Muscle of back (tissue), 11 donors: ENCODE data around the gene TMOD4. TPM values are rescaled to one million over a fixed set of nuclear protein-coding genes. Genes with fewer than 3 reads are reported as not detected.

Experiments used
- DNase-seq, 3 donors: peaks; one replicate each; pipeline versions ENCODE4 v3.0.0 to v3.0.0-alpha.2; 2013
- polyA plus RNA-seq, 10 donors: library from polyadenylated mRNA; unstranded; fragments of 120-200 nt; gene quantifications; one replicate each; pipeline ENCODE4 v1.2.1, GENCODE V29; 2013; ENCODE audit not compliant: insufficient read length in 10 of 10

Gene TMOD4
- polyA plus RNA-seq, 10 donors = 8.0 to 53.2 (median 26.8) TPM

GRCh38 chr1:151144474-151145303 lies 31.1 kb downstream of the TMOD4 start:
- DNase-seq = peak in 2 of 3 donors; percentile 65 to 85

DNA sequence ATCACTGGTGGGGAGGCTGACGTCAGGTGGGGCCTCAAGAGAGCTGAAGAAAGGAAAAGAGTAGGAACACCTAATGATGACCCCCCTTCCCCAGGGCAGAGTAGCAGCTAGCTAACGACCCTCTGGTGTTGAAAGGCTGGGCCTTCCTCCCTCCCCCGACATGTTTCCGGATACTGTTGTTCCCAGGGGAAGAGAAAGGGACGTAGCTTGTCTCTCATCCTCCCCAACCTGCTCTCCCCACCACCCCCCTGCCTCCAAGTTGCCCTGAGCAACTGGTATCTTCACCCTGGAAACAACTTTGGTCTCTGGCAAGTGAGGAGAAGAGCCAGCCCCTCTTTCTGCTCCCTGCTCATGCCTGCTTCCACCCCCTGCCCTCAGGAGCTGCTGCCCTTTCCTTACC lies 31.8 kb downstream of the TMOD4 start:
- no peak for DNase-seq

GRCh38 chr1:151143057-151143435 lies 32.7 kb downstream of the TMOD4 start:
- peak in 2 of 3 donors; percentile 46 to 51 for DNase-seq

DNA sequence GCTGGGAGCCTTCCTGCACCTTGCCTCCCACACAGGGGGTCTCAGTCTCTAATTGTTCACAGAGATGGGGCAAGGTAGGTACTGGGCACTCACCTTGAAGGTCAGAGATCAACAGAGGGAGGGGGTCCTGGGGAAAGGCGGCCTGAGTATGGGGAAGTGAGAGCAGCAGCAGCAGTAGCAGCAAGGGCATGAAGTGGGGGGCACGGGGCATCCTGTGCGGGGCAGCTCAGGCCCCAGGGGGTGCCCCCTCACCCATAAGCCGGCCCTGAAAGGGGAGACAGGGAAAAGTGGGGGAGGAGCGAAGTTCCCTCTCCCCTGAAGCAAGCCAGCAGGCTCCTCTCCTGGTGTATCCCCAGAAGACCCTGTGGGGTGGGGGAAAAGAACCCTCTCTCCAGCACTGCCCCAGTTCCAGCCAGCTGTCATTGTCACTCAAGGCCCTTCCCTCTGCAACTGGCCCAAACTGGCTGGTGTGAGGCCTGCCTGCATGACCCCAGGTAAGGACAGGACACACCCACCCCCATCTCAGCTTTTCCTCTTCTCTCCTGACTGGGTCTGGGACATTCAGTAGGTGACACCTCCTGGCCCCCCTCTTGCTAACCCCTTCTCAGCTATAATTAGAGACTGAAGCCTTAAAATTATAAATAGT lies 33.2 kb downstream of the TMOD4 start:
- DNase-seq = peak; percentile 53 to 81 (median 63)

DNA sequence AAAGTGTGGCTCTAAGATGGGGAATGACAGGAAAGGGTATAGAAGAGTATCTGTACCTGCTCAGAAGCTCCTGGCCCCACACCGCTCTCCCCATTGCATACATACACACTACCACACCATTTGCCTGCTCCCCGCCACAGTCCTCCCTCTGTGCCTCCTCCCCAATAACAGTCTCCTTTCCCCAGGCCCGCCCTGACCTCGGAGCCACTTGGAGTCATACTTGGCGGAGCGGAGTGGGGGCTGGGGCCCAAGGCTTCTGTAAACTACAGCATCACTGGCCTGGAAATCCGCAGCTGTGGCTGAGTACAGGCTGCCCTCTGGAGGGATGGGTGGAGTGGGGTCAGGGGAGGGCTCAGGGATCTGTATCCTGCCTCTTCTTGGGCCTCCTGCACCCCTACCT lies 38.0 kb downstream of the TMOD4 start:
- DNase-seq = no peak

GRCh38 chr1:151135433-151136385 lies 40.1 kb downstream of the TMOD4 start:
- DNase-seq = no peak

GRCh38 chr1:151134991-151135390 lies 40.8 kb downstream of the TMOD4 start:
- no peak for DNase-seq

- no peak for DNase-seq
These were observed 41.4 kb downstream of the TMOD4 start for GRCh38 chr1:151134396-151134795.

- DNase-seq = peak in 1 of 3 donors; percentile 64
These were observed 42.6 kb downstream of the TMOD4 start for GRCh38 chr1:151133018-151133806.

GRCh38 chr1:151132335-151133017 lies 43.3 kb downstream of the TMOD4 start:
- DNase-seq = no peak

DNA sequence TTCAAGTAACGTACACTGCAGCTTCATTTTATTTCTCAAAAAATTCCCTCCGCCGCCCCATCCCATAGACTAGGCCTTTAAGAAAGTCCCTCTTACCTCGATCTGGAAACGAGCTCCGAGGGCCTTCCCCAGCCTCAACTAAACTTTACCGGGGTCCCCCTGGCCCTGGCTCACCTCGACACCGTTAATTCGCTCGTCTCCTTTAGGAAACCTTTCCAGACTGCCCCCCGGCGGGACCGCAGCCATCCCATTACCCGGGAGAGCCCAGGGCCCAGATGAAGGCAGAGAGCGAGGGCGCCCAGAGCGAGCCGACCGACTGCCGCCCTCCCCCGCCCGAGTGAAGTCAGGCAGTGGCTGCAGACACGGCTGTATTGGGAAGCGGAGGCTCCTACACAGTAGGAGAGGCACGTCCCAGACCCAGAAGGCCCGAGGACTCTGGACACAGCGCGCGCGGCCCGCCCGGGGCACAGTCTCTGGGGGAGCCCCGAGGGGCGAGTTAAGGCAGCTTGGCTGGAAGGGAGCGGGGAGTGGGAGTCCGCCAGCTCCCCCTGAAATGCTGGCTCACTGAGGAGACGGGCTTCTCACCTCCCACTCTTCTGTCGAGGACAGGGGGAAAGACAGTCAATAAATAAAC lies 44.0 kb downstream of the TMOD4 start:
- peak in 2 of 3 donors; percentile 42 to 83 for DNase-seq

DNA sequence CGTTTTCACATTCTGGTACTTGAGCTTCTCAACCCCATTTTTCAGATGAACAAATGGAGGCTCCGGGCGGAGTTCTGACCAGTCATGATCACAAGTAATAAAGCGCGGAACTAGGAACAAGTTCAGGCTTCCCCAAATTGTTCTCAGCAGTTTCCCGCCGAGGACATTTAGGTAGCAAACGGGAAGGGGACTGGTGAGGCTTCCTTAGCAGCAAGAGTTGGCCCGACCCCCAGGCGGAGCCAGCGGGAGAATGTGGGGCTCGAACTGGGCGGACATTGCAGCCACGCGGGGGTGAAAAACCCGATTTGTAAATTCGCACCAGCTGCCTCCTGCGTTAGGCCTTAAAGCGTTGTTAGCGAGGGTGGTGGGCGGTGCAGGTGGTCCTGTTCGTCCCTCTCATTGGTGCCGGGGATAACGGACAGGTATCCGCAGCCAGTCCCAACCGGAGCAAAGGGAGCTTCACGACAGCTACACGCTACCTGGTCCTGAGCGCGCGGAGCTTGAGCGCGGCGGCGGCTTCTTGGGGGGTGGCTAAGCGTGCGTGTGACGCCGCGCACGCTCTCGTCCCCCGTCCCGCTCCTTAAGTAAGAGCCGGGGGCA lies 44.7 kb downstream of the TMOD4 start:
- DNase-seq = peak; percentile 89 to 95 (median 90)

- DNase-seq = no peak
These were observed 47.0 kb downstream of the TMOD4 start for GRCh38 chr1:151128800-151129199.

- DNase-seq = no peak
These were observed 50.9 kb downstream of the TMOD4 start for GRCh38 chr1:151124763-151125403.

Other genes starting within 250 kb of the TMOD4 start
- 10 to 100 TPM; 25.0 to 54.8 (median 36.6) TPM for gene SETDB1, start 249.6 kb downstream of the TMOD4 start, polyA plus RNA-seq
- gene CERS2, start 201.1 kb downstream of the TMOD4 start, polyA plus RNA-seq = 100 to 1,000 TPM in 1 of 10 donors, 10 to 100 TPM in 9; 74.1 to 107 (median 77.6) TPM
- gene ANXA9, start 193.7 kb downstream of the TMOD4 start, polyA plus RNA-seq = 1 to 10 TPM; 2.3 to 4.5 (median 2.5) TPM
- 10 to 100 TPM; 14.8 to 22.7 (median 17.4) TPM for gene MINDY1, start 169.1 kb downstream of the TMOD4 start, polyA plus RNA-seq
- 10 to 100 TPM; 22.7 to 30.9 (median 24.4) TPM for gene PRUNE1, start 167.5 kb downstream of the TMOD4 start, polyA plus RNA-seq
- gene BNIPL, start 139.4 kb downstream of the TMOD4 start, polyA plus RNA-seq = 1 to 10 TPM in 2 of 10 donors, under 1 TPM in 8; 0.23 to 5.2 (median 0.83) TPM
- gene C1orf56, start 128.2 kb downstream of the TMOD4 start, polyA plus RNA-seq = 1 to 10 TPM; 3.5 to 7.3 (median 5.4) TPM
- gene CDC42SE1, start 116.4 kb downstream of the TMOD4 start, polyA plus RNA-seq = 10 to 100 TPM; 40.2 to 68.1 (median 57.5) TPM
- gene MLLT11, start 115.6 kb downstream of the TMOD4 start, polyA plus RNA-seq = 10 to 100 TPM in 9 of 10 donors, 1 to 10 TPM in 1; 9.6 to 19.4 (median 14.1) TPM
- 1 to 10 TPM; 3.6 to 7.4 (median 5.7) TPM for gene GABPB2, start 105.2 kb downstream of the TMOD4 start, polyA plus RNA-seq
- 100 to 1,000 TPM in 1 of 10 donors, 10 to 100 TPM in 9; 49.3 to 113 (median 78.5) TPM for gene SEMA6C, start 29.4 kb downstream of the TMOD4 start, polyA plus RNA-seq
- gene TNFAIP8L2, start 19.3 kb downstream of the TMOD4 start, polyA plus RNA-seq = 1 to 10 TPM; 1.3 to 2.7 (median 2.2) TPM
- gene LYSMD1, start 10.1 kb downstream of the TMOD4 start, polyA plus RNA-seq = 10 to 100 TPM in 7 of 10 donors, 1 to 10 TPM in 3; 8.8 to 13.2 (median 11.1) TPM
- gene SCNM1, start 9.8 kb downstream of the TMOD4 start, polyA plus RNA-seq = 10 to 100 TPM; 30.1 to 41.2 (median 37.1) TPM
- 10 to 100 TPM; 40.9 to 53.7 (median 45.4) TPM for gene VPS72, start 14.2 kb upstream of the TMOD4 start, polyA plus RNA-seq
- 10 to 100 TPM; 31.2 to 50.0 (median 40.4) TPM for gene PIP5K1A, start 22.6 kb upstream of the TMOD4 start, polyA plus RNA-seq
- gene PSMD4, start 78.8 kb upstream of the TMOD4 start, polyA plus RNA-seq = 100 to 1,000 TPM; 105 to 122 (median 112) TPM
- gene ZNF687, start 106.3 kb upstream of the TMOD4 start, polyA plus RNA-seq = 10 to 100 TPM in 9 of 10 donors, 1 to 10 TPM in 1; 9.3 to 12.6 (median 11.6) TPM
- gene PI4KB, start 151.4 kb upstream of the TMOD4 start, polyA plus RNA-seq = 10 to 100 TPM; 37.4 to 57.5 (median 46.2) TPM
- gene RFX5, start 171.3 kb upstream of the TMOD4 start, polyA plus RNA-seq = 10 to 100 TPM; 18.7 to 28.0 (median 24.6) TPM
- 10 to 100 TPM; 23.7 to 49.4 (median 34.3) TPM for gene SELENBP1, start 196.7 kb upstream of the TMOD4 start, polyA plus RNA-seq
- 100 to 1,000 TPM; 141 to 200 (median 162) TPM for gene PSMB4, start 223.6 kb upstream of the TMOD4 start, polyA plus RNA-seq